ENCODE data around the gene FASTKD1. TPM values are rescaled to one million over a fixed set of nuclear protein-coding genes. Genes with fewer than 3 reads are reported as not detected.

FASTKD1 gene
- total and polyA plus RNA-seq, 2 donors (not counting 3 experiments of a cell fraction or from before 2014, with no cell fraction given), result 8.9 to 32.2 TPM

GRCh38 chr2:169528271-169528701 lies 45.4 kb downstream of the FASTKD1 start:
- peak; percentile 68 for DNase-seq (ENCODE audit: low read depth, low spot score)
- Histone ChIP-seq H3K27ac (ENCODE audit: insufficient read depth, low read depth, low read length) (no peak overlapping the region), H3K4me2 (ENCODE audit: insufficient read depth, low read length) (no peak overlapping the region), H3K4me1 (ENCODE audit: control insufficient read depth, extremely low read depth, insufficient read depth, low read length) (no peaks in the 10 kb centered on the region), H3K79me2 (ENCODE audit: control insufficient read depth, insufficient read depth, low read length) (no peaks in the 10 kb centered on the region), H3K9me1 (replicated peaks; ENCODE audit: control insufficient read depth, extremely low read depth, insufficient read depth, low read length) (no peaks in the 10 kb centered on the region), H3K9me3 (replicated peaks; ENCODE audit: control insufficient read depth, insufficient read depth, low read length) (no peaks in the 10 kb centered on the region), H3K27me3 (ENCODE audit: control insufficient read depth in 2 of 2, insufficient read depth in 2 of 2, low read length in 2 of 2) (no peaks in the 10 kb centered on the region), H3K36me3 (ENCODE audit: control insufficient read depth in 2 of 2, extremely low read depth in 1 of 2, insufficient read depth in 2 of 2, low read length in 2 of 2) (no peaks in the 10 kb centered on the region), H2AFZ (ENCODE audit: low read depth, low read length) (no peak overlapping the region), H3K4me3 (replicated peaks in 1 of 3; ENCODE audit: insufficient read depth in 1 of 3, low read depth in 1 of 3, low read length in 3 of 3) (no peak overlapping the region), H3K9ac (replicated peaks; ENCODE audit: extremely low read depth, insufficient read depth, low read length) (no peak overlapping the region), H4K20me1 (replicated peaks; ENCODE audit: control insufficient read depth, extremely low read depth, insufficient read depth, low read length) (no peaks in the 10 kb centered on the region)
- TF ChIP-seq, protein P1, sequence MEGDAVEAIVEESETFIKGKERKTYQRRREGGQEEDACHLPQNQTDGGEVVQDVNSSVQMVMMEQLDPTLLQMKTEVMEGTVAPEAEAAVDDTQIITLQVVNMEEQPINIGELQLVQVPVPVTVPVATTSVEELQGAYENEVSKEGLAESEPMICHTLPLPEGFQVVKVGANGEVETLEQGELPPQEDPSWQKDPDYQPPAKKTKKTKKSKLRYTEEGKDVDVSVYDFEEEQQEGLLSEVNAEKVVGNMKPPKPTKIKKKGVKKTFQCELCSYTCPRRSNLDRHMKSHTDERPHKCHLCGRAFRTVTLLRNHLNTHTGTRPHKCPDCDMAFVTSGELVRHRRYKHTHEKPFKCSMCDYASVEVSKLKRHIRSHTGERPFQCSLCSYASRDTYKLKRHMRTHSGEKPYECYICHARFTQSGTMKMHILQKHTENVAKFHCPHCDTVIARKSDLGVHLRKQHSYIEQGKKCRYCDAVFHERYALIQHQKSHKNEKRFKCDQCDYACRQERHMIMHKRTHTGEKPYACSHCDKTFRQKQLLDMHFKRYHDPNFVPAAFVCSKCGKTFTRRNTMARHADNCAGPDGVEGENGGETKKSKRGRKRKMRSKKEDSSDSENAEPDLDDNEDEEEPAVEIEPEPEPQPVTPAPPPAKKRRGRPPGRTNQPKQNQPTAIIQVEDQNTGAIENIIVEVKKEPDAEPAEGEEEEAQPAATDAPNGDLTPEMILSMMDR (IDR thresholded peaks at IDR 0.05; ENCODE audit: extremely low read depth in 1 of 2, insufficient read depth in 1 of 2, low read depth in 1 of 2, low read length in 2 of 2), result peak; percentile 76 to 80
- TF ChIP-seq MYC (IDR thresholded peaks at IDR 0.05; ENCODE audit: low read depth, low read length) (no peak), FOS (IDR thresholded peaks at IDR 0.05; ENCODE audit: borderline replicate concordance, insufficient read depth, low read length) (no peak)
- CTCF ChIA-PET, result interaction anchor here (0.6 to 1.8 kb wide), 13 partner anchors 9 to 400 kb away, joined by 3 to 11 read pairs (median 4); partner anchors contain the start of gene KLHL41
- no TSS peak for BruUV-seq (replicated peaks)
- POLR2A ChIA-PET, result no interaction called here
- peak; percentile 68 for FAIRE-seq
- intact Hi-C loops (cut with micrococcal nuclease) (loop anchor here (1.0 kb wide), 3 partner anchors 76 to 400 kb away; no protein-coding TSS in a partner anchor), dilution Hi-C loops (cut with MboI; ENCODE audit: extremely low pct_ligation_motif_present, low sequenced_read_pairs) (no loop called here)

- intact Hi-C loops (cut with micrococcal nuclease), result no loop called here
- ChIA-PET POLR2A (no interaction called here), CTCF (no interaction called here)
- no peak overlapping the region for H2AFZ ChIP-seq (ENCODE audit: low read depth, low read length)
- no peaks in the 10 kb centered on the region for H3K9me1 ChIP-seq (replicated peaks; ENCODE audit: control insufficient read depth, extremely low read depth, insufficient read depth, low read length)
- no peak overlapping the region for H3K9ac ChIP-seq (replicated peaks; ENCODE audit: extremely low read depth, insufficient read depth, low read length)
- no peaks in the 10 kb centered on the region for H4K20me1 ChIP-seq (replicated peaks; ENCODE audit: control insufficient read depth, extremely low read depth, insufficient read depth, low read length)
- no peak overlapping the region for H3K27ac ChIP-seq (ENCODE audit: insufficient read depth, low read depth, low read length)
- dilution Hi-C loops (cut with MboI; ENCODE audit: extremely low pct_ligation_motif_present, low sequenced_read_pairs), result no loop called here
- no peaks in the 10 kb centered on the region for H3K79me2 ChIP-seq (ENCODE audit: control insufficient read depth, insufficient read depth, low read length)
- BruUV-seq (replicated peaks), result no TSS peak
- no peaks in the 10 kb centered on the region for H3K9me3 ChIP-seq (replicated peaks; ENCODE audit: control insufficient read depth, insufficient read depth, low read length)
- TF ChIP-seq, protein P2, sequence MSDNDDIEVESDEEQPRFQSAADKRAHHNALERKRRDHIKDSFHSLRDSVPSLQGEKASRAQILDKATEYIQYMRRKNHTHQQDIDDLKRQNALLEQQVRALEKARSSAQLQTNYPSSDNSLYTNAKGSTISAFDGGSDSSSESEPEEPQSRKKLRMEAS (IDR thresholded peaks at IDR 0.05; ENCODE audit: insufficient read depth, insufficient read length), result no peak
- TF ChIP-seq, protein P1 (IDR thresholded peaks at IDR 0.05; ENCODE audit: extremely low read depth in 1 of 2, insufficient read depth in 1 of 2, low read depth in 1 of 2, low read length in 2 of 2), result no peak
- H3K4me1 ChIP-seq (ENCODE audit: control insufficient read depth, extremely low read depth, insufficient read depth, low read length), result no peaks in the 10 kb centered on the region
- no peak overlapping the region for H3K4me2 ChIP-seq (ENCODE audit: insufficient read depth, low read length)
- DNase-seq (ENCODE audit: low read depth, low spot score) (no peak), FAIRE-seq (no peak)
- H3K4me3 ChIP-seq (replicated peaks in 1 of 3; ENCODE audit: insufficient read depth in 1 of 3, low read depth in 1 of 3, low read length in 3 of 3), result no peak overlapping the region
- no peaks in the 10 kb centered on the region for H3K36me3 ChIP-seq (ENCODE audit: control insufficient read depth in 2 of 2, extremely low read depth in 1 of 2, insufficient read depth in 2 of 2, low read length in 2 of 2)
- no peaks in the 10 kb centered on the region for H3K27me3 ChIP-seq (ENCODE audit: control insufficient read depth in 2 of 2, insufficient read depth in 2 of 2, low read length in 2 of 2)
These were observed 47.2 kb downstream of the FASTKD1 start for GRCh38 chr2:169526451-169526850.
